GM18519 (cell line): Measurements from ENCODE around the gene ARMS2.

Source experiments
- ATAC-seq: cut with Tn5 transposase; IDR thresholded peaks from one replicate; pipeline ENCODE4 v1.9.1; 2021; ENCODE audit warnings: mild to moderate bottlenecking, moderate library complexity; ENCODE audit not compliant: unreplicated experiment, low FRiP score

The ARMS2 gene

GRCh38 chr10:122490786-122491680, 36.6 kb downstream of the ARMS2 start:
- no peak for ATAC-seq

GRCh38 chr10:122492006-122492405, 37.6 kb downstream of the ARMS2 start:
- ATAC-seq, result no peak

- no peak for ATAC-seq
Observed at GRCh38 chr10:122492999-122493481, 38.6 kb downstream of the ARMS2 start.

- ATAC-seq, result no peak
Observed at GRCh38 chr10:122493761-122494160, 39.3 kb downstream of the ARMS2 start.

- ATAC-seq, result no peak
Observed at GRCh38 chr10:122494173-122494820, 39.8 kb downstream of the ARMS2 start.

- ATAC-seq, result no peak
Observed at GRCh38 chr10:122494833-122495232, 40.4 kb downstream of the ARMS2 start.

- no peak for ATAC-seq
Observed at GRCh38 chr10:122495406-122496340, 41.2 kb downstream of the ARMS2 start.

GRCh38 chr10:122497241-122497640, 42.8 kb downstream of the ARMS2 start:
- ATAC-seq, result no peak

- ATAC-seq, result no peak
Observed at GRCh38 chr10:122498521-122498920, 44.1 kb downstream of the ARMS2 start.

- no peak for ATAC-seq
Observed at GRCh38 chr10:122499012-122499411, 44.6 kb downstream of the ARMS2 start.

- no peak for ATAC-seq
Observed at GRCh38 chr10:122499491-122499941, 45.1 kb downstream of the ARMS2 start.

GRCh38 chr10:122500194-122500593, 45.7 kb downstream of the ARMS2 start:
- no peak for ATAC-seq

- no peak for ATAC-seq
Observed at GRCh38 chr10:122500726-122501125, 46.3 kb downstream of the ARMS2 start.

GRCh38 chr10:122503012-122503411, 48.6 kb downstream of the ARMS2 start:
- no peak for ATAC-seq

GRCh38 chr10:122503886-122504609, 49.6 kb downstream of the ARMS2 start:
- ATAC-seq, result no peak

GRCh38 chr10:122504610-122504950, 50.1 kb downstream of the ARMS2 start:
- ATAC-seq, result no peak

GRCh38 chr10:122505011-122505410, 50.6 kb downstream of the ARMS2 start:
- ATAC-seq, result no peak

- no peak for ATAC-seq
Observed at GRCh38 chr10:122505885-122506645, 51.6 kb downstream of the ARMS2 start.
